Middle frontal gyrus (tissue), 1 donor: ENCODE measurements around the gene CR1L.
A peak's percentile ranks its signal among the peaks of the same experiment; 100 is the strongest.
"Not testable (repeated sequence)": the region's sequence is repeated elsewhere in the genome, so short reads cannot be mapped to it uniquely, and the experiment has no call there.

Experiments
- DNase-seq: peaks from one replicate; pipeline ENCODE4 v3.0.0-alpha.2; 2015; ENCODE audit warnings: low spot score; ENCODE audit errors: extremely low spot score

The CR1L gene

GRCh38 chr1:207744000-207744534 is 99.1 kb downstream of the CR1L start:
- no peak for DNase-seq

DNA sequence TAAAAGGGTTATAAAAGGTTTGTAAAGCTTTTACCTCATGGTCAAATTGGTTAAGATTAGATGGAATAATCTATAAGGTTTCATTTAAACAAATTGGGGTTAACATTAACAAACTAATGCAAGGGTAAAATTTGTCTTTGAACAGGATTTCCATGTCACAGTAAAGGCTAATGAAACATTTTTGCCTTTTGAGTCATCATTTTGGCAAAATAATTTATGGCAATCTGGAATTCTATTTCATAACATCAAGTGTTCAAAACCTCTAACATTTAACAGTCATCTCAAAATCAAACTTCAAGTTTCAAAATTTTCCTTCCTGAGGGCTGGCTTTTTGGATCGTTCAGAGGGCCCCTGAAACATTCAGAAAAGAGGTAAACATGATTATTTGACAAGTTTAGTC is 100.4 kb downstream of the CR1L start:
- no peak for DNase-seq

DNA sequence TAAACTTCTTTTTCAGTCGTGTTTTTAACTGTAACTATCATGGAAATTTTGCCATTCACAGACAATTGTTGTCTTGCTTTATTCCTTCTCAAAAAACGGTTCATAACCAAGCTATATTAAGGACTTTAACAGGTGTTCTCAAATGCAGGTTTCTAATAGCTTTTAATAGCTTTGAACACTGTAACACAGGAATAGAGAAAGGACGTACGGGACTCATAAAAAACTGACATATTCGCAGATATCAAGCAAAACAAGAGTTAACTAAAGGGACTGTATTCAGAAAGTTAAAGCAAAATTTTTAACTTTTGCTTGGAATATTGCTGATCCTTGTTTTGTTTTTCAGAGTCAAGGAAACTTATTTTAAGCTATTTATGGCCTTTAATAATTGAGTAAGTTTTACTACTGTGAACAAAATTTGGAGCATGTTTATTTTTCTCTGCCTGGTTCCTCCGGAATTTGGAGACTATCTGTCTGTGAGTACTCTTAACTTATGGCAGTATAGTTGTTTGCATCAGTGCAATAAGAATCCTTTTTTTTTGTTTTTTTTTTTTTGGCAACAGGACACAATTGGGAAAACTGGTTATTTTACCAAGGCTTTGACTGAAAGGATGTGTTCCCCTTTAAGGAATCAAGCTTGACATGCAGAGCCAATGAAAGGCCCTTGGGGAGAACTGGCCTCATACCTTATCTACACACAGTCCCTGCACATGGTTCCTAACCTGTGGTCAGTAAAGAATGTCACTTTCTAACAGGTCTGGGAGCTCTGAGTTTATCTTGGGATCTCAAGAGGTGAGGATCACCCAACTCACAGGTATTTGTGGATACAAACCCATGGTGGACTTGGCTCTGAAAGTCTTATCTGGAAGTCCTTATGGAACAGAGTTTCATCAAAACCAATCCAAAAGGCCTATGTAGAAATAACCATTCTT is 101.2 kb downstream of the CR1L start:
- DNase-seq, result no peak

DNA sequence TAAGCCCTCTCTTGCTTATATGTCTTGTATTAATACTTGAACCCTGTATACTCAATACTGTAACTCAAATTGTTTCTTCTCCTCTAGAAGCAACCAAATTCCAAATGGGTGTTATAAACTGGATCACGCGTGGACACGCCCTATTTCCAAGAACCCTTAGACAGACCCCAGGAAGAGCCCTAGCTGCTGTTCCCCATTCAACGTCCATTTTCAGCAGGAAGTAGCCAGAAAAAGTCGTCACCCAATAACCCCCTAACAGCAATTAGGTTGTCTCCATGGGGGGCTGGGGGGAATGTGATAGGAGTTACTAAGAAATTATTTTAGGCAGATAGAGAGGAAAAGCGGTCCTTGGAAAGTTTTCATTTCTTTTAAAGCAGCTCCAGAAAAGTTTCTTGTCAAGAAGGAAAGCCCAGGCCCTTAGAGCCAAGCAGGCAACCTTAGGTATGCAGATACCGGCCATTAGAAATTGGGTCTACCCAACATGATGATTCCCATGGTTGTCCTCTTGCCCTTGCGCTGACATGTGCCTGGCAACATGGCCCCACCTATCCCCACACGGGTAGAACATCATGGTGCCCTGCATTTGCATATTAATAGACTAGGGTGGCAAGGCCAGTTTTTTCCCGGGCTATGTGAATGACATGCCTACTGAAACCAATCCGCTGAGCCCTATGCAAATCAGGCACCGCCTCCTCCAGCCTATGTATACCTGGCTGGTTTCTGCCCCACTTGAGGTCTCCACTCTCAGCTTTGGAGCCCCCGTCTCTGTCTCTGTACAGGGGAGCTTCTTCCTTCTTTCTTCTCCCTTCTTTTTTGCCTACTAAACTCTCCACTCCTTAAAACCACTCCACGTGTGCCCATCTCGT is 102.9 kb downstream of the CR1L start:
- DNase-seq, result no peak

DNA sequence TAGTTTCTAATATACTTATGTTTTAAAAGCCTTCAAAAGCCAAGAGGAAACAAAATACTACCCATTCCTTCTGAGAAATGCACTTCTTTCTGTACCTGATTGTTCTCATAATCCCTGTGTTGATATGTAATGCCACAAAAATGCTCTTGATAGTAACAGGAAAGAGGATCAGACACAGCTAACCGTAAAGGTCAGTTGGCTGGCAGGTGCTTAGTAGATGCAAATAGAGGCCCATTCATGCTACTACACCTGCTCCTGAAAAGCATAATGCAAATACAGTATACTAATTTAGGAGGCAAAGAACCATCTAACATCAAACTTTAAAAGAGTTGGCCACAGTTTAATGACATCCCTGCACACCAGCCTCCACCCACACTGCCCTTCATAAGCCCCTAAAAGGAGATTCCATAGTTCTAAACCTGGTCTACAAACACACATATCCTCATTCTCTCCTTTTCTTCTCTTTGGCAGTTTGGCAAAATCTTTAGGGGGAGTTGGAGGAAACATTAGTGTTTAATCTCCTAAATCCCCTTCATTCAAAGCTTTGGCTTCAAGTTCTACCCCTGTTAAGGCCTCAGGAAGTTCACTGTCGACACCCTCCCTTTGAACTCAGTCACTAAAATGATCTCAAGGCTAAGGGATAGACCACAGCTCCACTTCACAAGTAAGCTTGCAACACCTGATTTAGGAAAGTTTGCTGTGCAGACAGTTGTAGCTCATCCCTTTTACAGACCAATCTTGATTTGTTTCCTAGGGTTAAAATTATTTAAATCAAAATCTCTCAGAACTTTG is 104.0 kb downstream of the CR1L start:
- no peak for DNase-seq

DNA sequence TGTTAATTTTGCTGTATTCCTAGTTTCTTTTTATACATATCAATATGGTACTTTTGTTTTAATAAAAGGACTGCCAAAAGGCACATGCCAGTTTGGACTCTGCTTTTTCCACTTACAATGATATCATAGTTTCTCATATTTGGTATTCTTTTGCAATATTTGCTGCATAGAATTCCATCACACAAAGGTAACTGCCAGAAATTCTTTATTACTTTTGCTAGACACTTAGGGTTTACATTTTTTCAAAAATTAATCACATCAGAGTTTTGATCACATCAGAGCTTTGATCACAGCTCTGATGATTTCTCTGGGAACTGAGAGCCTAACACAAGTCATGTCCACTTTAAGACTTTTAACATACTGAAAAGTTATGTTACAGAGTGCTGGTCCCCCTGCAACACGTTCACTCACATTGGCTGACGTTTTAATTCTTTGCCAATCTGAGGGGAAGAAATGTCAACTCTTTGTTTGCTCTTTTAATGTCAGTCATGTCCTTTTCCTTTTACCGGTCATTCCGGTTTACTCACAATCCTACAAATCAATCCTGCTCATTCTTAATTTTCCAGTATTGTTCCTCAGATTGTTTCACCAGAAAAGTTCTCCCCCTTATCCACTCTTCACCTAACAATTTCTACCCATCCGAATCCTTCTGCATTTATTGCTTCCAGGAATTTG is 105.8 kb downstream of the CR1L start:
- DNase-seq, result no peak

DNA sequence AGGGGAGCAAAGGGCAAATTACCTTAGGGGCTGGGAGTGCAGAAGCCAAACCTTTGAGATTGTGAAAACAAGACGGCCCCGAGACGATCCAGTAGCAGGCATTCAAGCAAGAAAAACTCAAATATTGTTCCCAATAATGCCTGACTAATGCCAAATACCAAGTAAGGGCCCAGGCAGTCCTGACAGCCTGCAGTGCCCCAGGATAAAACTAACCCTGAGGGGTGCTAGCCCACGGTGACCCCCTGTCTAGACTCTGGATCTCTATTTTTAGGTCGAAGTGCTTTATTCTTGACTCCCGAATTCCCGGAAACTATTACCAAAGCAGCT is 106.5 kb downstream of the CR1L start:
- not testable (repeated sequence) for DNase-seq

- peak; percentile 92 for DNase-seq
Measured at GRCh38 chr1:207751790-207752455, 107.0 kb downstream of the CR1L start, which contains the start of gene CD46. CD46 (plus strand) TSS chr1:207752054; CDS start chr1:207752213, 159 bp downstream.

- DNase-seq, result no peak
Measured at GRCh38 chr1:207752456-207752998, 107.6 kb downstream of the CR1L start.

DNA sequence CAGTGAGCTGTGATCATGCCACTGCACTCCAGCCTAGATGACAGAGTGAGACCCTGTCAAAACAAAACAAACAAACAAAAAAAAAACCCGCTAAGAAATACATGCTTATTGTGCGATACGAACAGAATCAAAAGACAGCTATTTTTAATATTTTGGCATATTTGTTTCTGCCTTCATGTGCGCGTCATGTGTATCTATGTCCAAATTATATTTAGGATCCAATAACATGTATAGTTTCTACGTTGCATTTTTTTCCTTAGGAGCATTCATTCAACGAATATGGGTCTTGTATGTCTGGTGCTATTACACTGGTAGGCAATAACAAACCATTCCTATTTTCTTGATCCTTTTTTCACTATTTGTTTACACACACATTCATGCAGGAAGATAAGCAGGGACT is 108.7 kb downstream of the CR1L start:
- DNase-seq, result no peak

DNA sequence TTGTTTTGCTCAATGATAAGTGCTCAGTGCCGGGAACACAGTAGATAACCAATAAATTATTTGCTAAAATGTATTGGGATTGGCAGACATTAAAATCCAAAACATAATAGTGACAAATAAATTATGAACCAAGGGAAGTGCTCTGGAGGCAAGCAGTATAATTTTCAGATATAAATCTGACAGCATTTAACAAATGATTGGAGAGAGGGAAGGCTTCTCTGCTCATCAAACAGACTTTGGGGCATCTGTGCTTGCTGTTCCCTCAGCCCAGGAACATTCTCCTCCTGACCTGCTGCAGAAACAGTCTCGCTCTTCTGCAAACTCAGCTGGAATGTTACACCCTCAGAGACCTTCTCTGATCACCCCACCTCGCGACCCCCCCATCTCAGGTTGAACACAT is 109.1 kb downstream of the CR1L start:
- DNase-seq, result no peak

GRCh38 chr1:207754974-207755700 is 110.2 kb downstream of the CR1L start:
- DNase-seq, result no peak

DNA sequence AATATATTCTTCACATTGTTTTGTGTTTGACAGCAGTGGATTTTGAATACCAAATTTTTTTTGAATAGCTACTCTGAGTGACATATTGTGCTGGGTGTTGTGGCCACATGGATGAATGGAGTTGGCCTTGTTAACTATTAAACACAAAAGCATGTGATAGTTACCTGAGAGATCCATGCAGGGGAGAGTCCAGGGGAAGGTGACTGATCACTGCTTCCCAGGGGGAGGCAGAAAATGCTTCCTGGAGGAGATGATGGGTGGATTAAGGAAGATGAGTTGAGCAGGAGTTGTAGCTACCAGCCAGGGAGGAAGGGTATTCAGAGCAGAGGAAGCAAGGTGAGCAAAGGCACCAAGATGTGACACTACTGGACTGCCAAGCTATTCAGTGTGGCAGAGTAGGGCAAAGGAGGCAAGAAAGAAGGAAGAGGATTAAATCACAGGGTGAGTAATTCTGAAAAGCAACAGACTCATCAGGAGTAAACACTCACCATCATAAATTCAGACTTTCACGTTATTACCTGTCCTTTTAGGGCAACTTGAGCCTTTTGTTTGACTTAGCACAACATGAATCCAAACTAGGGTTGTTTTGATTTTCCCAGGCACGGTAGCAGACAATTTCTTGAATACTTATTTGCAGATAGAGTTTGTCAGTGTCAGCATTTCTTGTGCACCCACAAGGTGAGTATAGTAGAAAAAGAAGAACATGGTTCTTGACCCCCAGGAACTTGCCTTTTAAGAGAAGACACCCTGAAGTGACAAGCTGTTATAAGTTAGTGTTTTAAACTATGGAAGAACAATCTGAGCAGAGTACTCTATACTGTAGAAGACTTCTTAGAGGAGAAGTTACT is 111.1 kb downstream of the CR1L start:
- no peak for DNase-seq

DNA sequence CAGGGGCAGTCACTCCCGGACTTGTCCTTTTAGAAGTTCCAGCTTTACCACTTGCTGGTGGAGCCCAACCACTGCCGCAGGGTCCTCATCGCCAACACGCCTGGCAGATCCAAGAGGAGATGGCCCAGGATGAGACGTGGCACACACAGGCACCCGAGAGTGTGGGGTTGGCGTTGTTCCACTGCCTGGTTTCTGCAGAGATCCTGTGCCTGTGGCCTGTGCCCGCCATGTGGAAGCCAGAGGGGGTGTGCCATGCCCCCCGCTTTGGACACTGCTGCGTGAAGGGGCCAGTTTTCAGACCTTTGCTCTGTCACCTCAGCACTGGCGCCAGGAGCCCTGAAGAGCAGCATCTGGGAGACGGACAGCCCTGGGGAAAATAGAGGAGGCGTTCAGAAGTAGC is 117.7 kb downstream of the CR1L start:
- DNase-seq, result no peak

DNA sequence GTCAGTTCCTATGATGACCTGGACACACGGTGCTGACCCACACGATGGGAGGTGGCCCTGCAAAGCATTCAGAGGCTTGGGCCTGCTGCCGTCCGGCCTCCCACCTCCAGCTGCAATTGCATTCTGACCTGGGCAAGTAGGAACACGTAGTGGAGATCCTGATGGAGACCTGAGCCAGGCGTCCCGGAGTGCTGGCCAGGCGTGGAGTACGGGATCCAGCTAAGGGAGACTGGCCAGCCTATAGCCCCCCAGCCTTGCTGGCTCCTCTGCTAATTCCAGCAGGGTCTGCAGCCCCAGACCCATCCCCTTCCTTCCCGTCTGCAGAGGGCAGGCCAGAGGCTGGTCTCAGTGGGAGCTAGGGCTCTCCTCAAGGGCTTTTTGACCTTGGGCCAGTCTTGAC is 118.2 kb downstream of the CR1L start:
- DNase-seq, result no peak

GRCh38 chr1:207763972-207764371 is 119.0 kb downstream of the CR1L start:
- no peak for DNase-seq

DNA sequence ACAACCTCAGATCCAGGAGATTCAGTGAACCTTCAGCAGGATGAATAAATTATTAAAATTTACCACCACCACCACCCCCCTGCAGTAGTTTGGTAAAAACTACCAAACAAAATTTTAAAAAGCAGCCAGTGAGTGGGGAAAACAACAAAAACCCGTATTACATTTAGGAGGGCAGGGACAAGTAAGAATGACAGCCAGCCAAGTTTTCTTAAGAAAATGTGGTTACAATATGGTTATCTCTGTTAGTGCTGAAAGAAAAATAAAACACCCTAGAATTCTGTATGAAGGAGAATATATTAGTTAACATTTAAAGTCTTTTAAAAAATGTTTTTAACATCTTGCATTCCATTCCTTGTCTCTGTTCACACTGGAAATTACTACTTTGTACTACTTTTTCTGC is 121.6 kb downstream of the CR1L start:
- no peak for DNase-seq

- not testable (repeated sequence) for DNase-seq
Measured at GRCh38 chr1:207770514-207770913, 125.6 kb downstream of the CR1L start.
